IMR-90 (cell line): ENCODE results near the gene CDK7. TPM values are rescaled to one million over a fixed set of nuclear protein-coding genes. Genes with fewer than 3 reads are reported as not detected.
A peak's percentile ranks its signal among the peaks of the same experiment; 100 is the strongest.

Experiments used
- ATAC-seq: fragments of 200-7000 bp; cut with Tn5 transposase; 2 replicates; pipeline ENCODE4 v1.9.1; 2020; ENCODE audit warnings: low read depth, mild to moderate bottlenecking, moderate library complexity
- BruUV-seq: library from RNA; stranded (reverse); fragments of 400-500 nt; replicated peaks from 2 replicates; lab custom pipeline; 2021; lab: Mats Ljungman, UMichigan
- CTCF ChIA-PET: fragments of 300-600 bp; formaldehyde crosslinking; extraction: SDS; loops from one replicate; lab custom pipeline; 2021; ENCODE audit warnings: antibody characterized with exemption; lab: Yijun Ruan, JAX
- POLR2A ChIA-PET: fragments of 300-600 bp; sonication (Branson Sonifier 250); formaldehyde crosslinking; loops from one replicate; lab custom pipeline; 2022; ENCODE audit warnings: antibody characterized with exemption; ENCODE audit not compliant: unreplicated experiment; lab: Charles Lee
- DNase-seq: peaks from one replicate; pipeline ENCODE4 v3.0.0; 2013
- H2AFZ ChIP-seq: replicated peaks from 2 replicates; pipeline ENCODE3; 2013; ENCODE audit warnings: low read length, mild to moderate bottlenecking; ENCODE audit not compliant: poor library complexity
- H2AK5ac ChIP-seq: 2 replicates; pipeline ENCODE4 v1.6.1; 2013; ENCODE audit warnings: low read depth, low read length, inconsistent platforms
- H2AK9ac ChIP-seq: replicated peaks from 2 replicates; pipeline ENCODE3; 2013; ENCODE audit warnings: mild to moderate bottlenecking, low read depth, low read length, moderate library complexity; ENCODE audit not compliant: poor library complexity
- H2BK120ac ChIP-seq: 2 replicates; pipeline ENCODE4 v1.6.1; 2013; ENCODE audit warnings: low read depth, low read length, inconsistent platforms
- H2BK15ac ChIP-seq: 3 replicates; pipeline ENCODE4 v1.6.1; 2013; ENCODE audit warnings: low read depth, low read length, inconsistent platforms
- H2BK20ac ChIP-seq: 2 replicates; pipeline ENCODE4 v1.6.1; 2013; ENCODE audit warnings: low read depth, mild to moderate bottlenecking, inconsistent platforms, low read length, moderate library complexity
- H2BK5ac ChIP-seq: 2 replicates; pipeline ENCODE4 v1.6.1; 2013; ENCODE audit warnings: mild to moderate bottlenecking, low read depth, low read length, inconsistent platforms; ENCODE audit not compliant: poor library complexity, severe bottlenecking
- H3K14ac ChIP-seq: replicated peaks from 2 replicates; pipeline ENCODE4 v1.6.1; 2013; ENCODE audit warnings: low read depth, low read length, inconsistent platforms
- H3K18ac ChIP-seq: 2 replicates; pipeline ENCODE4 v1.6.1; 2013; ENCODE audit warnings: low read depth, low read length, control low read depth
- H3K23ac ChIP-seq: 2 replicates; pipeline ENCODE4 v1.6.1; 2013; ENCODE audit warnings: low read depth, low read length, inconsistent platforms
- H3K27ac ChIP-seq: 2 replicates; pipeline ENCODE4 v1.5.1; 2013; ENCODE audit warnings: mild to moderate bottlenecking, control low read depth, low read length; ENCODE audit not compliant: insufficient read depth
- H3K27me3 ChIP-seq: 2 replicates; pipeline ENCODE4 v1.6.1; 2013; ENCODE audit warnings: low read length; ENCODE audit not compliant: control insufficient read depth, insufficient read depth
- H3K36me3 ChIP-seq: 2 replicates; pipeline ENCODE4 v1.6.1; 2013; ENCODE audit warnings: low read length, mixed read lengths; ENCODE audit not compliant: control insufficient read depth, insufficient read depth
- H3K4ac ChIP-seq: 2 replicates; pipeline ENCODE4 v1.6.1; 2013; ENCODE audit warnings: low read depth, low read length, inconsistent platforms
- H3K4me1 ChIP-seq: 2 replicates; pipeline ENCODE4 v1.6.1; 2013; ENCODE audit warnings: low read length, mixed read lengths; ENCODE audit not compliant: control insufficient read depth, insufficient read depth
- H3K4me2 ChIP-seq: 2 replicates; pipeline ENCODE4 v1.6.1; 2013; ENCODE audit warnings: low read depth, mild to moderate bottlenecking, control low read depth, low read length, moderate library complexity
- H3K4me3 ChIP-seq: 2 replicates; pipeline ENCODE4 v1.5.1; 2013; ENCODE audit warnings: low read depth, mild to moderate bottlenecking, control low read depth, low read length, moderate library complexity; ENCODE audit not compliant: insufficient read depth
- H3K56ac ChIP-seq: 2 replicates; pipeline ENCODE4 v1.6.1; 2013; ENCODE audit warnings: low read length, inconsistent platforms; ENCODE audit not compliant: insufficient read depth; ENCODE audit errors: extremely low read depth
- H3K79me1 ChIP-seq, 2 experiments: 2 replicates each; pipeline ENCODE4 v1.6.1; 2013; ENCODE audit warnings: low read length in 2 of 2, inconsistent platforms in 1 of 2, low read depth in 1 of 2
- H3K9ac ChIP-seq: 2 replicates; pipeline ENCODE4 v1.6.1; 2013; ENCODE audit warnings: low read depth, low read length, control low read depth
- H3K9me1 ChIP-seq: 2 replicates; pipeline ENCODE4 v1.6.1; 2013; ENCODE audit warnings: low read length, inconsistent platforms; ENCODE audit not compliant: insufficient read depth
- H3K9me3 ChIP-seq: 2 replicates; pipeline ENCODE4 v1.6.1; 2013; ENCODE audit warnings: low read length; ENCODE audit not compliant: control insufficient read depth, insufficient read depth
- H4K20me1 ChIP-seq: 2 replicates; pipeline ENCODE4 v1.6.1; 2013; ENCODE audit warnings: low read length, inconsistent platforms; ENCODE audit not compliant: insufficient read depth
- H4K5ac ChIP-seq: 2 replicates; pipeline ENCODE4 v1.6.1; 2013; ENCODE audit warnings: mild to moderate bottlenecking, low read depth, low read length, control low read depth
- H4K8ac ChIP-seq, 2 experiments: 2 replicates each; pipeline ENCODE4 v1.6.1; 2013; ENCODE audit warnings: low read depth in 2 of 2, low read length in 2 of 2, control low read depth in 1 of 2, inconsistent platforms in 1 of 2
- H4K91ac ChIP-seq: 2 replicates; pipeline ENCODE4 v1.6.1; 2013; ENCODE audit warnings: low read depth, low read length, inconsistent platforms; ENCODE audit not compliant: insufficient read depth
- SMC3 ChIP-seq: fragments of 150-350 bp; IDR thresholded peaks from 2 replicates; pipeline ENCODE4 v1.6.1; 2016; ENCODE audit warnings: low read depth, mild to moderate bottlenecking, antibody characterized with exemption, low read length, moderate library complexity
- WGBS, 2 experiments: methylation state at CpG; one replicate each; pipeline versions ENCODE4 v1.1.5 to v1.1.7; 2013; ENCODE audit warnings: missing lambda C conversion rate in 2 of 2; ENCODE audit not compliant: insufficient read length in 1 of 2; ENCODE audit errors: extremely low coverage in 2 of 2; 5-methylcytosine and 5-hydroxymethylcytosine counted together
- dilution Hi-C: fragments of 300-500 bp; cut with HindIII; formaldehyde crosslinking; loops from one replicate; pipeline ENCODE4 v1.14.3; 2018; ENCODE audit warnings: low sequenced_read_pairs; ENCODE audit not compliant: unreplicated experiment
- in situ Hi-C: fragments of 300-500 bp; cut with MboI; formaldehyde crosslinking; loops from 3 replicates; pipeline ENCODE4 v1.14.3; 2019; ENCODE audit warnings: low sequenced_read_pairs, inconsistent platforms, mixed read lengths
- intact Hi-C: fragments of 100-400 bp; cut with micrococcal nuclease; formaldehyde crosslinking; loops from 2 replicates; pipeline ENCODE4 v1.10.0; 2022
- polyA plus RNA-seq, 3 experiments: library from polyadenylated mRNA; depleted of rRNA; stranded (reverse); fragments of >200 nt; gene quantifications; 2 replicates each; pipeline ENCODE4 v1.2.3, GENCODE V29; 2012; ENCODE audit warnings: low replicate concordance in 1 of 3
- total RNA-seq: library from RNA; depleted of rRNA; stranded (reverse); fragments of >200 nt; gene quantifications from 2 replicates; pipeline ENCODE4 v1.2.3, GENCODE V29; 2012

CDK7 gene
- total and polyA plus RNA-seq, 2 of the 4 experiments (the other 2 are of a cell fraction), result 59.8 to 65.6 TPM

GRCh38 chr5:69237877-69238276, 3.2 kb downstream of the CDK7 start:
- Histone ChIP-seq H2AFZ (no peak overlapping the region), H3K9ac (no peak overlapping the region), H4K91ac (peak overlapping the region; percentile 93), H3K18ac (no peak overlapping the region), H3K4ac (peak overlapping the region; percentile 88), H4K5ac (no peak overlapping the region), H3K14ac (0 out of 2 replicates have a peak overlapping the region, but pooled peaks have one; percentile 51), H3K4me1 (peaks cover 12% of the 10 kb centered on the region), H2AK5ac (peak overlapping the region; percentile 63; the same call in 1 of the 2 replicates), H2BK15ac (peak overlapping the region; percentile 82; the same call in 1 of the 3 replicates), H3K27ac (peak overlapping the region; percentile 84), H3K4me3 (no peak overlapping the region), H4K8ac (peak overlapping the region; percentile 1 to 7; a peak in 1 of 4 replicates), H3K4me2 (peak overlapping the region; percentile 64), H3K27me3 (no peaks in the 10 kb centered on the region), H3K9me3 (no peaks in the 10 kb centered on the region), H3K23ac (no peak overlapping the region), H2AK9ac (no peak overlapping the region), H3K79me1 (peaks cover 3 to 42% of the 10 kb centered on the region in 2 experiments; a peak in 3 of 4 replicates), H3K36me3 (peaks cover 23% of the 10 kb centered on the region), H2BK5ac (peak overlapping the region; percentile 74), H3K9me1 (no peaks in the 10 kb centered on the region), H3K56ac (no peak overlapping the region), H4K20me1 (peaks cover 5% of the 10 kb centered on the region; the same call in 1 of the 2 replicates), H2BK20ac (peak overlapping the region; percentile 60; the same call in 1 of the 2 replicates), H2BK120ac (peak overlapping the region; percentile 21)
- intact Hi-C loops (loop anchor here (5.0 kb wide), 1 partner anchor 94 kb away; the partner anchor contains the start of gene CCDC125), in situ Hi-C loops (no loop called here), dilution Hi-C loops (no loop called here)
- BruUV-seq, result no TSS peak
- ChIA-PET CTCF (interaction anchor here (0.6 kb wide), 1 partner anchor 52 kb away, joined by 3 read pairs; no protein-coding TSS in a partner anchor), POLR2A (no interaction called here)
- WGBS, 2 experiments, result no CpG with 5 or more reads among the region's 3 CpGs
- TF ChIP-seq SMC3, result no peak
- DNase-seq (no peak), ATAC-seq (no peak)
